Measurements from ENCODE around the gene METTL8.
"Not testable (repeated sequence)": the region's sequence is repeated elsewhere in the genome, so short reads cannot be mapped to it uniquely, and the experiment has no call there.

METTL8 gene

GRCh38 chr2:171400395-171400794 is 33.4 kb downstream of the METTL8 start:
- no peak for DNase-seq

- no peak for DNase-seq
Measured at GRCh38 chr2:171399292-171399691, 34.5 kb downstream of the METTL8 start.

- no peak for DNase-seq
Measured at GRCh38 chr2:171394164-171394740, 39.5 kb downstream of the METTL8 start.

- DNase-seq: no peak
Measured at GRCh38 chr2:171393487-171393886, 40.3 kb downstream of the METTL8 start.

GRCh38 chr2:171391532-171391931 is 42.3 kb downstream of the METTL8 start:
- no peak for DNase-seq

- no peak for DNase-seq
Measured at GRCh38 chr2:171390941-171391516, 42.8 kb downstream of the METTL8 start.

- DNase-seq: no peak
Measured at GRCh38 chr2:171389780-171390179, 44.0 kb downstream of the METTL8 start.

- no peak for DNase-seq
Measured at GRCh38 chr2:171389325-171389724, 44.5 kb downstream of the METTL8 start.

GRCh38 chr2:171387052-171387451 is 46.7 kb downstream of the METTL8 start:
- no peak for DNase-seq

GRCh38 chr2:171386627-171387026 is 47.2 kb downstream of the METTL8 start:
- DNase-seq: no peak

- DNase-seq: no peak
Measured at GRCh38 chr2:171383134-171383533, 50.7 kb downstream of the METTL8 start.

GRCh38 chr2:171382175-171382574 is 51.6 kb downstream of the METTL8 start:
- DNase-seq: not testable (repeated sequence)

- not testable (repeated sequence) for DNase-seq
Measured at GRCh38 chr2:171377852-171378251, 55.9 kb downstream of the METTL8 start.

GRCh38 chr2:171367692-171368091 is 66.1 kb downstream of the METTL8 start:
- DNase-seq: no peak

GRCh38 chr2:171365778-171366177 is 68.0 kb downstream of the METTL8 start:
- DNase-seq: no peak

- DNase-seq: no peak
Measured at GRCh38 chr2:171365232-171365631, 68.6 kb downstream of the METTL8 start.

- DNase-seq: no peak
Measured at GRCh38 chr2:171362396-171362795, 71.4 kb downstream of the METTL8 start.

GRCh38 chr2:171360905-171361304 is 72.9 kb downstream of the METTL8 start:
- DNase-seq: no peak

- DNase-seq: not testable (repeated sequence)
Measured at GRCh38 chr2:171353746-171354145, 80.0 kb downstream of the METTL8 start.

GRCh38 chr2:171348056-171348455 is 85.7 kb downstream of the METTL8 start:
- DNase-seq: no peak

GRCh38 chr2:171347591-171348032 is 86.2 kb downstream of the METTL8 start:
- no peak for DNase-seq

GRCh38 chr2:171346723-171347557 is 86.8 kb downstream of the METTL8 start:
- DNase-seq: peak; percentile 9

- no peak for DNase-seq
Measured at GRCh38 chr2:171345971-171346722, 87.6 kb downstream of the METTL8 start.
